B cell (primary cell): ENCODE data around the gene NAV2. TPM values are rescaled to one million over a fixed set of nuclear protein-coding genes. Genes with fewer than 3 reads are reported as not detected.

Experiments
- ATAC-seq: fragments of 200-7000 bp; cut with Tn5 transposase; one replicate; pipeline ENCODE4 v1.10.0; 2021; ENCODE audit warnings: low read depth, mild to moderate bottlenecking, moderate number of reproducible peaks, moderate library complexity
- CTCF ChIA-PET: fragments of 350-600 bp; sonication (Branson Sonifier 250); formaldehyde crosslinking; loops from one replicate; lab custom pipeline; 2021; ENCODE audit warnings: antibody characterized with exemption, inconsistent platforms; lab: Charles Lee
- POLR2A ChIA-PET: fragments of 350-600 bp; sonication (Branson Sonifier 250); formaldehyde crosslinking; loops from one replicate; lab custom pipeline; 2021; ENCODE audit warnings: antibody characterized with exemption; lab: Charles Lee
- DNase-seq: peaks from one replicate; pipeline ENCODE4 v3.0.0; 2013
- H2AFZ ChIP-seq: 2 replicates; pipeline ENCODE4 v1.6.1; 2012; ENCODE audit warnings: mild to moderate bottlenecking, low read depth, low read length; ENCODE audit not compliant: insufficient read depth, poor library complexity, severe bottlenecking
- H3K27ac ChIP-seq, 2 donors: 1 replicate in 1 of 2; 2 replicates in 1 of 2; pipeline ENCODE4 v1.5.1; 2012 to 2013; ENCODE audit warnings: low read length in 2 of 2, mild to moderate bottlenecking in 2 of 2, moderate library complexity in 1 of 2
- H3K27me3 ChIP-seq, 4 experiments: fragments of 200-600 bp in 1 of 4; sonication (generic) in 1 of 4; replicated peaks in 1 of 4; 1 replicate in 2 of 4; 2 replicates in 2 of 4; pipeline versions ENCODE4 v1.6.1 to v1.7.0; 2013 to 2016; ENCODE audit warnings: low read length in 3 of 4, mild to moderate bottlenecking in 2 of 4, mixed read lengths in 1 of 4, moderate library complexity in 1 of 4; ENCODE audit not compliant: insufficient read depth in 4 of 4, control insufficient read depth in 3 of 4; ENCODE audit errors: control extremely low read depth in 1 of 4
- H3K36me3 ChIP-seq, 2 experiments: replicated peaks in 1 of 2; 1 replicate in 1 of 2; 2 replicates in 1 of 2; pipeline versions ENCODE4 v1.6.1 to v1.7.1; 2013; ENCODE audit warnings: low read length in 1 of 2; ENCODE audit not compliant: insufficient read depth in 2 of 2, control insufficient read depth in 1 of 2; ENCODE audit errors: control extremely low read depth in 1 of 2, extremely low read depth in 1 of 2
- H3K4me1 ChIP-seq, 2 donors: fragments of 200-600 bp in 1 of 2; sonication (generic) in 1 of 2; 1 replicate in 1 of 2; 2 replicates in 1 of 2; pipeline versions ENCODE4 v1.5.1 to v1.6.1; 2013 to 2017; ENCODE audit warnings: low read length in 2 of 2; ENCODE audit not compliant: control insufficient read depth in 2 of 2, insufficient read depth in 2 of 2
- H3K4me2 ChIP-seq: replicated peaks from 2 replicates; pipeline ENCODE3; 2012; ENCODE audit warnings: mild to moderate bottlenecking, low read depth, low read length; ENCODE audit not compliant: poor library complexity, severe bottlenecking
- H3K4me3 ChIP-seq, 5 experiments: fragments of 200-600 bp in 1 of 5; sonication (generic) in 1 of 5; 1 replicate in 3 of 5; 2 replicates in 2 of 5; pipeline versions ENCODE4 v1.5.1 to v1.7.0; 2011 to 2016; ENCODE audit warnings: low read length in 4 of 5, mild to moderate bottlenecking in 4 of 5, low read depth in 2 of 5, control low read depth in 1 of 5, moderate library complexity in 1 of 5; ENCODE audit not compliant: insufficient read depth in 1 of 5; ENCODE audit errors: control extremely low read depth in 1 of 5, extremely low read depth in 1 of 5
- H3K79me2 ChIP-seq: fragments of 200-600 bp; sonication (generic); one replicate; pipeline ENCODE4 v1.6.0; 2016; ENCODE audit warnings: low read length; ENCODE audit not compliant: control insufficient read depth, insufficient read depth
- H3K9ac ChIP-seq: fragments of 200-600 bp; sonication (generic); 2 replicates; pipeline ENCODE4 v1.6.1; 2017; ENCODE audit warnings: mild to moderate bottlenecking, low read length, moderate library complexity
- H3K9me3 ChIP-seq, 3 donors: one replicate each; pipeline versions ENCODE4 v1.6.1 to v1.7.1; 2013; ENCODE audit warnings: low read length in 2 of 3; ENCODE audit not compliant: control insufficient read depth in 2 of 3, insufficient read depth in 1 of 3; ENCODE audit errors: control extremely low read depth in 1 of 3
- H4K20me1 ChIP-seq: 2 replicates; pipeline ENCODE4 v1.6.0; 2012; ENCODE audit warnings: mild to moderate bottlenecking, low read length; ENCODE audit not compliant: insufficient read depth, control insufficient read depth, poor library complexity, severe bottlenecking
- H3K27ac Mint-ChIP-seq: one replicate; pipeline ENCODE4 v1.8.0; 2021; ENCODE audit warnings: mixed read lengths
- H3K27me3 Mint-ChIP-seq: one replicate; pipeline ENCODE4 v1.8.0; 2021; ENCODE audit warnings: mixed read lengths
- H3K4me1 Mint-ChIP-seq: one replicate; pipeline ENCODE4 v1.8.0; 2021; ENCODE audit warnings: mixed read lengths
- H3K4me3 Mint-ChIP-seq: one replicate; pipeline ENCODE4 v1.8.0; 2021; ENCODE audit warnings: mixed read lengths
- H3K9me3 Mint-ChIP-seq: one replicate; pipeline ENCODE4 v1.8.0; 2022; ENCODE audit warnings: mixed read lengths; ENCODE audit not compliant: insufficient read depth
- EZH2 ChIP-seq: IDR thresholded peaks from 2 replicates; pipeline ENCODE4 v1.6.1; 2012; ENCODE audit warnings: borderline replicate concordance, low read depth, mild to moderate bottlenecking, moderate library complexity, low read length; ENCODE audit not compliant: insufficient read depth, poor library complexity, severe bottlenecking
- WGBS: methylation state at CpG from one replicate; pipeline ENCODE4 v1.1.5; 2013; ENCODE audit warnings: missing lambda C conversion rate; ENCODE audit not compliant: insufficient coverage; 5-methylcytosine and 5-hydroxymethylcytosine counted together
- intact Hi-C: fragments of 100-400 bp; cut with micrococcal nuclease; formaldehyde crosslinking; loops from one replicate; pipeline ENCODE4 v1.10.0; 2022
- polyA plus RNA-seq: library from polyadenylated mRNA; depleted of rRNA; stranded (reverse); fragments of >200 nt; gene quantifications from 2 replicates; pipeline ENCODE4 v1.2.3, GENCODE V29; 2012
- total RNA-seq, 2 donors: library from RNA; stranded (reverse); fragments of 120-200 nt in 1 of 2; gene quantifications; 1 replicate in 1 of 2; 2 replicates in 1 of 2; pipeline versions ENCODE4 v1.2.3 to v1.2.4, GENCODE V29; 2013 to 2022
- TF ChIP-seq, protein P1 (sequence below): fragments of 200-600 bp; IDR thresholded peaks from one replicate; pipeline ENCODE4 v1.8.0; 2022; ENCODE audit warnings: antibody characterized with exemption, mild to moderate bottlenecking

Gene NAV2
- total and polyA plus RNA-seq, 2 donors (not counting 1 experiment from before 2014, with no cell fraction given) = 0.82 to 22.2 TPM

DNA sequence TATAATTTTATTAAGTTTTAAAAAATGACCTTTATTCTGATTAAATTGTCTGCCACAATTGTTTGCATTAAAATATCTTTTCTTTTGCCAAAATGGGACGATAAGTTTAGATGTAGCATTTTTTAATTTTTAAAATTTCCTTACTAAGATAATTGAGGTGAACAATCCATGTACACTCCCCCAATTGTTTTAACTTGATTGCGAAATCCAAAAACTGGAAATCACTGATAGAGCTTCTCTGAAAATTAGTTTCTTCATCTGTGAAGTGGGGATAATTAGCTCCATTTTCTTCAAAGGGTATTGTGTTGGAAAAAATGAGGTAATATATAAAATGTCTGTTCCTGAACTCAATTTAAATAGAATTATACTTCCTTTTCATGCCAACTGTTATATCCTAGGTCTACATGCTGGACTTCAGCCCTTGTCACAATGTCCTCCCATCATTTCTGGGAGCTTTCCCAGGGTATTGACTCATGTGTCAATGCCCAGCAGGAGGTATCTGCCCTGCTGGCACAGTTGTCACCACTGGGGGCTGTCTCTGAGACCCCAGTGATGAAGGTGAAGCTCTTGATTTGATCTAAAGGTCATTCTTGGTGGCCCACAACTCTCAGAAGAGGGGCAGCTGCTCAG, 28.7 kb upstream of the NAV2 start:
- Histone ChIP-seq H3K9me3 (no peaks in the 10 kb centered on the region), H3K4me1 (no peaks in the 10 kb centered on the region), H3K79me2 (no peaks in the 10 kb centered on the region), H3K27me3 (no peaks in the 10 kb centered on the region), H3K4me2 (no peak overlapping the region), H3K27ac (no peak overlapping the region), H4K20me1 (no peaks in the 10 kb centered on the region), H3K4me3 (no peak overlapping the region), H2AFZ (no peak overlapping the region), H3K36me3 (no peaks in the 10 kb centered on the region), H3K9ac (no peak overlapping the region)
- Mint-ChIP-seq H3K27me3 (peaks cover 12% of the 10 kb centered on the region), H3K9me3 (no peaks in the 10 kb centered on the region), H3K27ac (no peak overlapping the region), H3K4me3 (no peak overlapping the region), H3K4me1 (no peaks in the 10 kb centered on the region)
- ATAC-seq (no peak), DNase-seq (no peak)
- TF ChIP-seq EZH2 = no peak
- TF ChIP-seq, protein P1, sequence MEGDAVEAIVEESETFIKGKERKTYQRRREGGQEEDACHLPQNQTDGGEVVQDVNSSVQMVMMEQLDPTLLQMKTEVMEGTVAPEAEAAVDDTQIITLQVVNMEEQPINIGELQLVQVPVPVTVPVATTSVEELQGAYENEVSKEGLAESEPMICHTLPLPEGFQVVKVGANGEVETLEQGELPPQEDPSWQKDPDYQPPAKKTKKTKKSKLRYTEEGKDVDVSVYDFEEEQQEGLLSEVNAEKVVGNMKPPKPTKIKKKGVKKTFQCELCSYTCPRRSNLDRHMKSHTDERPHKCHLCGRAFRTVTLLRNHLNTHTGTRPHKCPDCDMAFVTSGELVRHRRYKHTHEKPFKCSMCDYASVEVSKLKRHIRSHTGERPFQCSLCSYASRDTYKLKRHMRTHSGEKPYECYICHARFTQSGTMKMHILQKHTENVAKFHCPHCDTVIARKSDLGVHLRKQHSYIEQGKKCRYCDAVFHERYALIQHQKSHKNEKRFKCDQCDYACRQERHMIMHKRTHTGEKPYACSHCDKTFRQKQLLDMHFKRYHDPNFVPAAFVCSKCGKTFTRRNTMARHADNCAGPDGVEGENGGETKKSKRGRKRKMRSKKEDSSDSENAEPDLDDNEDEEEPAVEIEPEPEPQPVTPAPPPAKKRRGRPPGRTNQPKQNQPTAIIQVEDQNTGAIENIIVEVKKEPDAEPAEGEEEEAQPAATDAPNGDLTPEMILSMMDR = no peak
- ChIA-PET POLR2A (no interaction called here), CTCF (interaction anchor here (1.0 kb wide), 1 partner anchor 12 kb away, joined by 4 read pairs; no protein-coding TSS in a partner anchor)
- intact Hi-C loops = no loop called here
- WGBS = no CpG with 5 or more reads among the region's 2 CpGs

- POLR2A ChIA-PET = no interaction called here
- WGBS = 86% methylated on average over 1 of the region's 1 CpG
- Mint-ChIP-seq H3K4me1 (no peaks in the 10 kb centered on the region), H3K27me3 (peaks cover 13% of the 10 kb centered on the region), H3K4me3 (no peak overlapping the region), H3K27ac (no peak overlapping the region), H3K9me3 (no peaks in the 10 kb centered on the region)
- Histone ChIP-seq H3K4me1 (no peaks in the 10 kb centered on the region), H3K4me3 (no peak overlapping the region), H3K79me2 (no peaks in the 10 kb centered on the region), H3K9me3 (no peaks in the 10 kb centered on the region), H3K4me2 (no peak overlapping the region), H3K27ac (no peak overlapping the region), H3K27me3 (no peaks in the 10 kb centered on the region), H4K20me1 (no peaks in the 10 kb centered on the region), H3K9ac (no peak overlapping the region), H2AFZ (no peak overlapping the region), H3K36me3 (no peaks in the 10 kb centered on the region)
- intact Hi-C loops = no loop called here
- ATAC-seq (no peak), DNase-seq (no peak)
- no peak for TF ChIP-seq EZH2
- TF ChIP-seq, protein P1 = no peak
- CTCF ChIA-PET = no interaction called here
Measured at GRCh38 chr11:19686234-19686633, 26.4 kb upstream of the NAV2 start.
